Adrenal gland (tissue), 12 donors: ENCODE data around the gene PCDHGB6. TPM values are rescaled to one million over a fixed set of nuclear protein-coding genes. Genes with fewer than 3 reads are reported as not detected.

Source experiments
- DNase-seq, 7 donors: peaks; one replicate each; pipeline ENCODE4 v3.0.0-alpha.2; 2019 to 2020
- H3K27ac ChIP-seq, 5 donors: fragments of 200-600 bp; sonication (generic) in 4 of 5; 1 replicate in 3 of 5; 2 replicates in 2 of 5; pipeline versions ENCODE4 v1.5.1 to v1.8.0; 2016 to 2020; ENCODE audit warnings: mild to moderate bottlenecking in 1 of 5
- H3K27me3 ChIP-seq: fragments of 200-600 bp; 2 replicates; pipeline ENCODE4 v1.8.0; 2021
- H3K36me3 ChIP-seq, 2 donors: fragments of 200-600 bp; replicated peaks in 1 of 2; 1 replicate in 1 of 2; 2 replicates in 1 of 2; pipeline versions ENCODE4 v1.5.1 to v1.8.0; 2018 to 2022
- H3K4me1 ChIP-seq, 2 donors: fragments of 200-600 bp; replicated peaks in 1 of 2; 1 replicate in 1 of 2; 2 replicates in 1 of 2; pipeline versions ENCODE4 v1.5.1 to v1.8.0; 2018 to 2021
- H3K4me3 ChIP-seq, 4 donors: fragments of 200-600 bp; sonication (generic) in 3 of 4; one replicate each; pipeline ENCODE4 v1.5.1; 2016 to 2018
- H3K9me3 ChIP-seq, 3 donors: fragments of 200-600 bp; sonication (generic) in 1 of 3; replicated peaks in 1 of 3; 1 replicate in 2 of 3; 2 replicates in 1 of 3; pipeline versions ENCODE4 v1.5.1 to v1.8.0; 2016 to 2021
- CTCF ChIP-seq, 6 experiments: fragments of 450-650 bp in 4 of 6; fragments of 200-600 bp in 2 of 6; sonication (generic) in 1 of 6; IDR thresholded peaks; 1 replicate in 5 of 6; 2 replicates in 1 of 6; pipeline versions ENCODE4 v1.5.1 to v1.8.0; 2016 to 2021; ENCODE audit warnings: antibody characterized with exemption in 6 of 6, mild to moderate bottlenecking in 2 of 6, moderate library complexity in 1 of 6
- POLR2A ChIP-seq, 2 donors: fragments of 450-650 bp; IDR thresholded peaks; one replicate each; pipeline ENCODE4 v1.6.1; 2017; ENCODE audit warnings: antibody characterized with exemption in 2 of 2, mild to moderate bottlenecking in 2 of 2, moderate library complexity in 1 of 2
- WGBS, 4 donors: extraction: QIAGEN DNeasy Blood & Tissue Kit in 2 of 4; methylation state at CpG; one replicate each; pipeline versions ENCODE4 v1.1.5 to v1.1.7; 2013 to 2017; 5-methylcytosine and 5-hydroxymethylcytosine counted together
- intact Hi-C, 2 donors: fragments of 100-400 bp; cut with DNase I; formaldehyde crosslinking; loops; one replicate each; pipeline versions ENCODE4 v1.14.1 to v1.15.0; 2022 to 2023
- polyA plus RNA-seq, 3 donors: library from polyadenylated mRNA; stranded (reverse); fragments of 200-250 nt in 2 of 3; fragments of 350-450 nt in 1 of 3; fragmentation: Illumina TruSeq in 1 of 3; extraction: RNeasy Lipid Tissue Mini Kit (QIAGEN cat#74804) in 1 of 3; gene quantifications; one replicate each; pipeline ENCODE4 v1.2.3, GENCODE V29; 2013 to 2014
- total RNA-seq, 9 donors: library from RNA; depleted of rRNA in 4 of 9; stranded (reverse); fragments of >200 nt in 4 of 9; fragments of 120-200 nt in 1 of 9; fragmentation: NEBNext Ultra II Directional in 1 of 9; extraction: Animal tissue kit (Norgen Biotek cat#: 25700) in 1 of 9; gene quantifications; one replicate each; pipeline versions ENCODE4 v1.1.0 to v1.2.4, GENCODE V29; 2013 to 2023
- donor health status: healthy with polysubstance abuse.
- donor health status: Bipolar disorder and iron deficiency.
- donor health status: DM: yes; HTN: yes; CAD: no.
- donor health status: DM: no; HTN: no; CAD: no.
- donor health status: DM: no; HTN: no; CAD: no.
- donor health status: DM: yes; HTN: yes; CAD: no.

Gene PCDHGB6
- total and polyA plus RNA-seq, 12 donors = 0.61 to 15.9 (median 8.9) TPM

- peaks cover 0 to 75% (median 17%) of the 10 kb centered on the region in 3 donors for H3K9me3 ChIP-seq
- TF ChIP-seq CTCF (IDR thresholded peaks at IDR 0.05) = no peak
- TF ChIP-seq POLR2A (IDR thresholded peaks at IDR 0.05) = no peak
- intact Hi-C loops = loop anchor here (10.0 kb wide), 4 partner anchors 104 to 194 kb away; partner anchors contain the start of gene PCDHB14 (in 1 of the 2)
- DNase-seq = no peak
- no peaks in the 10 kb centered on the region for H3K27me3 ChIP-seq
- H3K4me3 ChIP-seq = peak overlapping the region in 1 of 4 donors; percentile 4
- H3K27ac ChIP-seq = no peak overlapping the region
- H3K4me1 ChIP-seq = no peaks in the 10 kb centered on the region
- no peaks in the 10 kb centered on the region for H3K36me3 ChIP-seq
- WGBS, 4 donors = 24 to 44% (median 28%) methylated on average over 38 to 74 of the region's 74 CpGs
Observed at GRCh38 chr5:141419074-141419880, 11.5 kb downstream of the PCDHGB6 start.

DNA sequence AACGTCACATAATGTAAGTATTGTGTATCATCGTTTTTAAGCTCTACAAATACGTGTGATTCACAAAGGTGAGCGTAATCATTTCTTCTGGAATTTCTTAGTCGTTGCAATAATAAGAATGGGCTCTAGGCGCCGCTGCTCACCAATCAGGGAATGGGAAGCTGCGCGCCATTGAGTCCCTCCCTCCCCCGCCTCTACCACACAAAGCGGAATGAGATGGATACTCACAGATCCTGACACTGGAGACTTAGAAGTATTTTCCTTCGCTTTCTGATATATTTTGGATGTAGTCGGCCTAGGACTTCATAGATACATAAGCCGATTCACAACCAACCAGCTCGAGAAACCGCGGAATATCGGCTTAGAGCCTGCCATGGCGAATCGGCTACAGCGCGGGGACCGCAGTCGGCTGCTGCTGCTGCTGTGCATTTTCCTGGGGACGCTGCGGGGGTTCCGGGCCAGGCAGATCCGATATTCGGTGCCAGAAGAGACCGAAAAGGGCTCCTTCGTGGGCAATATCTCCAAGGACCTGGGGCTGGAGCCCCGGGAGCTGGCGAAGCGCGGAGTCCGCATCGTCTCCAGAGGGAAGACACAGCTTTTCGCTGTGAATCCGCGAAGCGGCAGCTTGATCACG, 13.2 kb downstream of the PCDHGB6 start, which contains the start of gene PCDHGA11:
Gene PCDHGA11, plus strand, starts transcription at position 197 of the 634 bp plus-strand sequence. Its CDS starts 177 bp downstream, at position 374.
- Histone ChIP-seq H3K36me3 (no peaks in the 10 kb centered on the region), H3K27me3 (no peaks in the 10 kb centered on the region), H3K27ac (no peak within 1 kb of the TSS), H3K4me3 (peak within 1 kb of the TSS in 1 of 4 donors; percentile 40), H3K9me3 (peaks cover 0 to 86% (median 26%) of the 10 kb centered on the region in 3 donors), H3K4me1 (no peaks in the 10 kb centered on the region)
- intact Hi-C loops = loop anchor here in 1 of 2 donors (10.0 kb wide), 1 partner anchor 104 kb away; no protein-coding TSS in a partner anchor
- TF ChIP-seq CTCF (IDR thresholded peaks at IDR 0.05) = peak in 5 of 6 experiments; percentile 15 to 41 (median 37)
- no peak for TF ChIP-seq POLR2A (IDR thresholded peaks at IDR 0.05)
- 8 to 13% (median 10%) methylated on average over 30 to 42 of the region's 42 CpGs for WGBS, 4 donors
- DNase-seq = peak in 1 of 7 donors; percentile 31

GRCh38 chr5:141421489-141421855, 13.7 kb downstream of the PCDHGB6 start:
- Histone ChIP-seq H3K4me3 (peak overlapping the region in 1 of 4 donors; percentile 40), H3K36me3 (no peaks in the 10 kb centered on the region), H3K4me1 (no peaks in the 10 kb centered on the region), H3K9me3 (peaks cover 0 to 86% (median 26%) of the 10 kb centered on the region in 3 donors), H3K27me3 (no peaks in the 10 kb centered on the region), H3K27ac (no peak overlapping the region)
- TF ChIP-seq CTCF (IDR thresholded peaks at IDR 0.05) (no peak), POLR2A (IDR thresholded peaks at IDR 0.05) (no peak)
- DNase-seq = no peak
- 7 to 8% (median 7%) methylated on average over 10 to 13 of the region's 13 CpGs for WGBS, 4 donors
- intact Hi-C loops = loop anchor here in 1 of 2 donors (10.0 kb wide), 1 partner anchor 103 kb away; no protein-coding TSS in a partner anchor

- H3K9me3 ChIP-seq = peaks cover 0 to 96% (median 26%) of the 10 kb centered on the region in 3 donors
- WGBS, 4 donors = 17 to 28% (median 20%) methylated on average over 1 to 42 of the region's 42 CpGs
- no peaks in the 10 kb centered on the region for H3K27me3 ChIP-seq
- H3K4me3 ChIP-seq = no peak overlapping the region
- no peak overlapping the region for H3K27ac ChIP-seq
- no peaks in the 10 kb centered on the region for H3K36me3 ChIP-seq
- no peak for TF ChIP-seq CTCF (IDR thresholded peaks at IDR 0.05)
- no peak for TF ChIP-seq POLR2A (IDR thresholded peaks at IDR 0.05)
- no peak for DNase-seq
- H3K4me1 ChIP-seq = no peaks in the 10 kb centered on the region
- intact Hi-C loops = loop anchor here in 1 of 2 donors (10.0 kb wide), 1 partner anchor 102 kb away; no protein-coding TSS in a partner anchor
Observed at GRCh38 chr5:141422742-141423291, 15.0 kb downstream of the PCDHGB6 start.
